ENCODE measurements around the gene WNK2. TPM values are rescaled to one million over a fixed set of nuclear protein-coding genes. Genes with fewer than 3 reads are reported as not detected.

The WNK2 gene
- total RNA-seq, 1 donor from 2014 or later: 336 TPM

- DNase-seq: no peak
- Mint-ChIP-seq H3K27me3 (ENCODE audit: unreplicated experiment) (peaks cover 6% of the 10 kb centered on the region), H3K4me1 (ENCODE audit: low read depth, unreplicated experiment) (peaks cover 12% of the 10 kb centered on the region), H3K27ac (ENCODE audit: unreplicated experiment) (no peak overlapping the region), H3K9me3 (ENCODE audit: unreplicated experiment) (peaks cover 9% of the 10 kb centered on the region), H3K36me3 (ENCODE audit: unreplicated experiment) (no peaks in the 10 kb centered on the region), H3K4me3 (ENCODE audit: unreplicated experiment) (no peak overlapping the region)
- TF ChIP-seq CTCF (IDR thresholded peaks at IDR 0.05; ENCODE audit: partially characterized antibody, unreplicated experiment): no peak
Observed at GRCh38 chr9:93173365-93174051, 10.4 kb upstream of the WNK2 start.

- H3K4me3 Mint-ChIP-seq (ENCODE audit: unreplicated experiment): no peak overlapping the region
- peaks cover 6% of the 10 kb centered on the region for H3K9me3 Mint-ChIP-seq (ENCODE audit: unreplicated experiment)
- H3K27ac Mint-ChIP-seq (ENCODE audit: unreplicated experiment): no peak overlapping the region
- no peaks in the 10 kb centered on the region for H3K36me3 Mint-ChIP-seq (ENCODE audit: unreplicated experiment)
- DNase-seq: no peak
- peaks cover 7% of the 10 kb centered on the region for H3K4me1 Mint-ChIP-seq (ENCODE audit: low read depth, unreplicated experiment)
- H3K27me3 Mint-ChIP-seq (ENCODE audit: unreplicated experiment): peaks cover 6% of the 10 kb centered on the region
- TF ChIP-seq CTCF (IDR thresholded peaks at IDR 0.05; ENCODE audit: partially characterized antibody, unreplicated experiment): no peak
Observed at GRCh38 chr9:93174976-93175375, 9.0 kb upstream of the WNK2 start.

- H3K9me3 Mint-ChIP-seq (ENCODE audit: unreplicated experiment): peaks cover 9% of the 10 kb centered on the region
- peaks cover 5% of the 10 kb centered on the region for H3K27me3 Mint-ChIP-seq (ENCODE audit: unreplicated experiment)
- TF ChIP-seq CTCF (IDR thresholded peaks at IDR 0.05; ENCODE audit: partially characterized antibody, unreplicated experiment): no peak
- no peaks in the 10 kb centered on the region for H3K36me3 Mint-ChIP-seq (ENCODE audit: unreplicated experiment)
- H3K4me3 Mint-ChIP-seq (ENCODE audit: unreplicated experiment): no peak overlapping the region
- no peak for DNase-seq
- peaks cover 7% of the 10 kb centered on the region for H3K4me1 Mint-ChIP-seq (ENCODE audit: low read depth, unreplicated experiment)
- H3K27ac Mint-ChIP-seq (ENCODE audit: unreplicated experiment): peak overlapping the region; percentile 62
Observed at GRCh38 chr9:93177676-93178075, 6.3 kb upstream of the WNK2 start.

GRCh38 chr9:93178851-93179786 is 4.8 kb upstream of the WNK2 start:
- no peak for TF ChIP-seq CTCF (IDR thresholded peaks at IDR 0.05; ENCODE audit: partially characterized antibody, unreplicated experiment)
- H3K9me3 Mint-ChIP-seq (ENCODE audit: unreplicated experiment): peaks cover 13% of the 10 kb centered on the region
- DNase-seq: no peak
- H3K4me3 Mint-ChIP-seq (ENCODE audit: unreplicated experiment): no peak overlapping the region
- H3K27ac Mint-ChIP-seq (ENCODE audit: unreplicated experiment): no peak overlapping the region
- H3K36me3 Mint-ChIP-seq (ENCODE audit: unreplicated experiment): no peaks in the 10 kb centered on the region
- H3K4me1 Mint-ChIP-seq (ENCODE audit: low read depth, unreplicated experiment): peaks cover 7% of the 10 kb centered on the region
- peaks cover 7% of the 10 kb centered on the region for H3K27me3 Mint-ChIP-seq (ENCODE audit: unreplicated experiment)

- H3K27me3 Mint-ChIP-seq (ENCODE audit: unreplicated experiment): peaks cover 11% of the 10 kb centered on the region
- TF ChIP-seq CTCF (IDR thresholded peaks at IDR 0.05; ENCODE audit: partially characterized antibody, unreplicated experiment): no peak
- H3K36me3 Mint-ChIP-seq (ENCODE audit: unreplicated experiment): no peaks in the 10 kb centered on the region
- H3K9me3 Mint-ChIP-seq (ENCODE audit: unreplicated experiment): peaks cover 14% of the 10 kb centered on the region
- H3K4me1 Mint-ChIP-seq (ENCODE audit: low read depth, unreplicated experiment): peaks cover 6% of the 10 kb centered on the region
- no peak overlapping the region for H3K4me3 Mint-ChIP-seq (ENCODE audit: unreplicated experiment)
- no peak overlapping the region for H3K27ac Mint-ChIP-seq (ENCODE audit: unreplicated experiment)
- DNase-seq: no peak
Observed at GRCh38 chr9:93180938-93181337, 3.0 kb upstream of the WNK2 start.
